ENCODE data around the gene DBX1. TPM values are rescaled to one million over a fixed set of nuclear protein-coding genes. Genes with fewer than 3 reads are reported as not detected.

Gene DBX1
- total RNA-seq, 3 donors from 2014 or later (not counting 1 experiment from before 2014, with no cell fraction given): not detected

GRCh38 chr11:20126724-20127123 is 33.6 kb downstream of the DBX1 start:
- DNase-seq (no peak), ATAC-seq (no peak)
- H3K27ac Mint-ChIP-seq: no peak overlapping the region
- peaks cover under 1 to 2% of the 10 kb centered on the region in 2 donors for H3K4me1 Mint-ChIP-seq
- H3K9me3 ChIP-seq (ENCODE audit: control insufficient read depth, insufficient read depth, low read length): no peaks in the 10 kb centered on the region
- H3K4me3 ChIP-seq (ENCODE audit: low read length): no peak overlapping the region
- TF ChIP-seq CTCF (IDR thresholded peaks at IDR 0.05): no peak
- H3K27ac ChIP-seq (ENCODE audit: low read length): no peak overlapping the region
- 93% methylated on average over 6 of the region's 8 CpGs for WGBS (ENCODE audit: insufficient coverage)
- peaks cover 2% of the 10 kb centered on the region for H3K27me3 ChIP-seq (ENCODE audit: control insufficient read depth, insufficient read depth, low read length)
- H3K4me1 ChIP-seq (ENCODE audit: control insufficient read depth, insufficient read depth, low read length): peaks cover 2% of the 10 kb centered on the region
- no peaks in the 10 kb centered on the region for H3K36me3 ChIP-seq (ENCODE audit: control insufficient read depth, insufficient read depth, low read length)
- intact Hi-C loops (cut with micrococcal nuclease): loop anchor here (5.0 kb wide), 1 partner anchor 486 kb away; no protein-coding TSS in a partner anchor
- H3K36me3 Mint-ChIP-seq: no peaks in the 10 kb centered on the region
- no peak overlapping the region for H3K4me3 Mint-ChIP-seq
- H3K9me3 Mint-ChIP-seq: no peaks in the 10 kb centered on the region
- H3K27me3 Mint-ChIP-seq (ENCODE audit: low read depth in 2 of 2): peaks cover 9 to 22% of the 10 kb centered on the region in 2 donors

- no peak overlapping the region for H3K27ac Mint-ChIP-seq
- no peaks in the 10 kb centered on the region for H3K9me3 Mint-ChIP-seq
- Histone ChIP-seq H3K4me1 (ENCODE audit: control insufficient read depth, insufficient read depth, low read length) (no peaks in the 10 kb centered on the region), H3K27me3 (ENCODE audit: control insufficient read depth, insufficient read depth, low read length) (no peaks in the 10 kb centered on the region), H3K9me3 (ENCODE audit: control insufficient read depth, insufficient read depth, low read length) (no peaks in the 10 kb centered on the region), H3K27ac (ENCODE audit: low read length) (no peak overlapping the region), H3K4me3 (ENCODE audit: low read length) (no peak overlapping the region), H3K36me3 (ENCODE audit: control insufficient read depth, insufficient read depth, low read length) (no peaks in the 10 kb centered on the region)
- H3K36me3 Mint-ChIP-seq: no peaks in the 10 kb centered on the region
- peaks cover 14 to 19% of the 10 kb centered on the region in 2 donors for H3K27me3 Mint-ChIP-seq (ENCODE audit: low read depth in 2 of 2)
- intact Hi-C loops (cut with micrococcal nuclease): loop anchor here (5.0 kb wide), 1 partner anchor 486 kb away; no protein-coding TSS in a partner anchor
- WGBS (ENCODE audit: insufficient coverage): 91% methylated on average over 6 of the region's 6 CpGs
- TF ChIP-seq CTCF (IDR thresholded peaks at IDR 0.05): no peak
- ATAC-seq (no peak), DNase-seq (no peak)
- no peaks in the 10 kb centered on the region for H3K4me1 Mint-ChIP-seq
- H3K4me3 Mint-ChIP-seq: no peak overlapping the region
Measured at GRCh38 chr11:20125927-20126326, 34.3 kb downstream of the DBX1 start.

GRCh38 chr11:20122131-20122530 is 38.1 kb downstream of the DBX1 start:
- ATAC-seq: no peak
- Mint-ChIP-seq H3K27ac (no peak overlapping the region), H3K4me3 (no peak overlapping the region), H3K9me3 (no peaks in the 10 kb centered on the region), H3K36me3 (no peaks in the 10 kb centered on the region), H3K4me1 (no peaks in the 10 kb centered on the region), H3K27me3 (ENCODE audit: low read depth in 2 of 2) (peaks cover 24 to 25% of the 10 kb centered on the region in 2 donors)
- Histone ChIP-seq H3K4me1 (ENCODE audit: control insufficient read depth, insufficient read depth, low read length) (no peaks in the 10 kb centered on the region), H3K36me3 (ENCODE audit: control insufficient read depth, insufficient read depth, low read length) (no peaks in the 10 kb centered on the region), H3K4me3 (ENCODE audit: low read length) (no peak overlapping the region), H3K27ac (ENCODE audit: low read length) (no peak overlapping the region), H3K27me3 (ENCODE audit: control insufficient read depth, insufficient read depth, low read length) (no peaks in the 10 kb centered on the region), H3K9me3 (ENCODE audit: control insufficient read depth, insufficient read depth, low read length) (no peaks in the 10 kb centered on the region)
- intact Hi-C loops (cut with micrococcal nuclease): no loop called here
- TF ChIP-seq CTCF (IDR thresholded peaks at IDR 0.05): no peak
- no peak for DNase-seq
- 60% methylated on average over 2 of the region's 3 CpGs for WGBS (ENCODE audit: insufficient coverage)
